GM21447 (cell line): Measurements from ENCODE around the gene SLC25A13.
A peak's percentile ranks its signal among the peaks of the same experiment; 100 is the strongest.
"Not testable (repeated sequence)": the region's sequence is repeated elsewhere in the genome, so short reads cannot be mapped to it uniquely, and the experiment has no call there.

Source experiments
- ATAC-seq: cut with Tn5 transposase; IDR thresholded peaks from one replicate; pipeline ENCODE4 v1.9.1; 2021; ENCODE audit not compliant: unreplicated experiment

Gene SLC25A13

DNA sequence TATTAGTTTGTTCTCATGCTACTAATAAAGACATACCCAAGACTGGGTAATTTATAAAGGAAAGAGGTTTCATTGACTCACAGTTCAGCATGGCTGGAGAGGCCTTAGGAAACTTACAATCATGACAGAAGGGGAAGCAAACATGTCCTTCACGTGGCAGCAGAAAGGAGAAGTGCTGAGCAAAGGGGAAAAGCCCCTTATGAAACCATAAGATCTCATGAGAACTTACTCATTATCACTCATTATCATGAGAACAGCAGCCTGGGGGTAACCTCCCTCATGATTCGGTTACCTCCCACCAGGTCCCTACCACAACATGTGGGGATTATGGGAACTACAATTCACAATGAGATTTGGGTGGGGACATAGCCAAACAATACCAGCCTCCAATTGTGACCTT lies 4.9 kb upstream of the SLC25A13 start:
- ATAC-seq = not testable (repeated sequence)

GRCh38 chr7:96322847-96323461 lies 1.1 kb upstream of the SLC25A13 start:
- no peak for ATAC-seq

DNA sequence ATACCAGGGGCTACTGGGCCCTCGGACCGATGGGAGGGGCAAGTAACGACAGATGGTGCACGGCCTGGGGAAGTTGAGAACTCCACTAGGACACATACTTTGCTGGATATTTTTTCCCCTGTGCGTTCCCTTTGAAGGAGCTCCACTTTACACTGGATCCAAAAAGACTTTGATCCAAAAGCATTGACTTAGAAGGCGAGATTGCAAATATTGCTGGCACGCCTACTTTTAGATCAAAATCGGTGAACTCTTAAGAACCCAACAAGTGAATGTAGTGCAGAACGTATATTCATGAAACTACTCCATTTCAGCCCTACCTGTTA lies 436 bp upstream of the SLC25A13 start:
- ATAC-seq = no peak

DNA sequence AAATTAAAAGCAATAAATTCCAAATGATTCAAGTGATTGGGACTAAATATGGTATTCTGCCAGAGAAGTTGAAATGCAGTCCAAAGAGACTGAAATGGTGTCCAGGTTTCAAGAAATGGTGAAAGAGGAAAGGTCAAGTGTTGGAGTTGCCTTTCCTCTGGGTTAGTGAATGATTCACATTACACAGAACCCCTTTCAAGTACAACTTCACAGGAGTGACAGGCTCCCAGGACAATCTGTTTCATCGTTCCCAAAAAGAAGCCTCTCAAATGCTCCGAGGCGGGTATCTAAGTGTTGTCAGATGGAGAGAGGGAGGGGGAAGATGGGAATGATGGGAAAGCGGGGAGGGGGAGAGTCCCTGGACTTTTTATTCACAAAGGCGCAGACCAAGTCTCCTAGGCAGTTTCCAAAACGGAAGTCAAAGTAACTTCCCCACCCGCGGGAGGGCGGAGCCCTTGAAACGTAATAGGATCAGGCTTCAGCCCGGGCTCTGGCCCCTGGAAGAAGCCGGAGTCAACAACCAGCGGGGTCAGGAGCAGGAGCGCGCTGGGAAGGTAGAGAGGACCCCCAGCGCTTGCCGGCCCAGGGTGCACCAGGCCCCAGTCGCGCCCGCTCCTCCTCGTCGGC lies 754 bp downstream of the SLC25A13 start:
- peak; percentile 54 for ATAC-seq

DNA sequence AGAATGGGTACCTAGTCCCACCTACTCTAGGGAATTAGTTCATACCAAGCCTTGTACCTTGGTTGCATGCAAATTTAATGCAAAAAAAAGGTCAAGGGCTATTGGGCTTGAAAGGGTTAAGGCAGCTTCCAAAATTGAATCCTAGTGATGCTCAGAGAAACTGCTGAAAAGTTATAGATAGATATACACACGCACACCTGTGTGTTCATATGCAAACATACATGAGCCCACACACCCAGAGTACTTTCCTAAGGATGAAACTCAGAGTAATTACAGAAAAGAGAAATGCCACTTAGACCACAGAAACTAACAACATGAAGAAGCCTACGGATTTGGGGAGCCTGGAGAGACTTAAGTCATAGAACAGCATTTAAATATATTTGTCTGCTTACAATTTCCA lies 1.5 kb downstream of the SLC25A13 start:
- ATAC-seq = peak; percentile 46

- no peak for ATAC-seq
These were observed 2.5 kb downstream of the SLC25A13 start for GRCh38 chr7:96319439-96319838.

DNA sequence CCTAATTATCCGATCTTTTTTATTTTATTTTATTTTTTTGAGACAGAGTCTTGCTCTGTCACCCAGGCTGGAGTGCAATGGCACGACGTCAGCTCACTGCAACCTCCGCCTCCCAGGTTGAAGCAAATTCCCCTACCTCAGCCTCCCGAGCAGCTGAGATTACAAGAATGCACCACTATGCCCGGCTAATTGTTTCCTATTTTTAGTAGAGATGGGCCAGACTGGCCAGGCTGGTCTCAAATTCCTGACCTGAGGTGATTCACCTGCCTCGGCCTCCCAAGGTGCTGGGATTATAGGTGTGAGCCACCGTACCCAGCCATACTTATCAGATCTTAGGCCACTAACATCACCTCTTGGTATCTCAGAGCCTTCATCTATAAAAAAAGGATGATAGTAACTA lies 4.9 kb downstream of the SLC25A13 start:
- ATAC-seq = no peak

- no peak for ATAC-seq
These were observed 6.8 kb downstream of the SLC25A13 start for GRCh38 chr7:96315125-96315512.

DNA sequence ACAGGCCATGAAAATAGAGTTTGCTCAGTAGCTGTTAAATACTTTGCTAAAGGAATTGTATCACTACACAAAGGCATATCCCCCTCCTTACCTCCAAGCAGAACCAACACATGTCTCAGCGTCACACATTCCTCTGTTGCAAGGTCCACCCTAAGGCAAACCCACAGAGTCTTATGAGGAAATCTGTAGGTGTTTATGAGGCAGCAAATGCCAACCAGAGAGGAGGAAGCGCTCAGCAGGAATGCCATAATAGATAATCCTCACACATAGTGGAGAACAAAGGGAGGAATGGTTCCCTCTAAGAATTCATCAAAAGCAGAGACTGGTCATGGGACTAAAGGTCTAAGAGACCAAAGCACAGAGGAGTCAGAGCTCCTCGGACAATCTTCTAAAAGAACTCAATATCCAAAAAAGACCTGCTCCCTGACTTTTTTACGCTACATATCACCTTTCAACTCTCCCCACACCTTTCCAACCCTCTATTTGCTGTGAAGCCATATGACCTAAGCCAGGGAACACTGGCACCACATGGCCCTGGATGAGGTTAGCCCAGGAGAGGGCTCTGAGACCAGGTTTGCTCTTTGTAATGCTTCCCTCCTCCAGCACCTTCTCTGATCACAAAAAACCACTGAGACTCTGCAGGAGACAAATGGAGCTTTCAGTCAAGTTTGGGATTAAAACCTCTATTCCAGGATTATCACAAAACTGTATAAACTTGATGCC lies 7.3 kb downstream of the SLC25A13 start:
- ATAC-seq = no peak

DNA sequence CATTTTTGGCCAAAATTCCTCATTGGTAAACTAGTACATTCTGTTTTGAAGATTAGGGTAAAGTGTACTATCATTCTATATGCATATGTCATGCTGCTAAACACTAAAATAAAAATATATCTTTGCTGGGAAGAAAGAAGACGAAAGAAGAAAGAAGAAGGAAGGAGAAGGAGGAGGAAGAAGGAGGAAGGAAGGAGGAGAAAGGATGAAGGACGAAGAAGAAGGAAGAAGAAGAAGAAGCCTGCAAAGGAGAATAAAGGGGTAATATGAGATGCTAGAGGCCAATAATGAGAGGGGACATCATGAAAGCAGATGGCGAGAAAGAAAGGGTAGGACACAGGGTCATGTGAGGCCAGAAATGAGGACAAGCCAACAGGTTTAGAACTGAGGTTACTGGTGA lies 8.0 kb downstream of the SLC25A13 start:
- no peak for ATAC-seq

- no peak for ATAC-seq
These were observed 9.4 kb downstream of the SLC25A13 start for GRCh38 chr7:96312502-96312901.

DNA sequence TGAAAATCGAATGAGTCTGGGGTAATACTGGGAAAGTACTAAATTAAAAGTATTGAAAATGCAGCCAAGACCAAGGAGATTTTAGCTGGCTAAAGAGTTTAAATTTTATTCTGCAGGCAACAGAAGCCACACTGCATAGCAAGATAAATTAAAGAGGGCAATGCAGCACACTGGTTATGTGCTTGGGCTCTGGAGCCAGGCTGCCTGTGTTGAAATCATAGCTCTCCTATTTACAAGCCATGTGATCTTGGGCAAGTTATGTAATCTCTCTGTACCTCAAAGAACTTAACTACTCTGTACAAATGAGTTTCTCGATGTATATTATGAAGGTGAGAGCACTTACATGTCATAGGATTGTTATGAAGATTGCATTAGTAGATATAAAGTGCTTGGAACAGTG lies 9.9 kb downstream of the SLC25A13 start:
- no peak for ATAC-seq

DNA sequence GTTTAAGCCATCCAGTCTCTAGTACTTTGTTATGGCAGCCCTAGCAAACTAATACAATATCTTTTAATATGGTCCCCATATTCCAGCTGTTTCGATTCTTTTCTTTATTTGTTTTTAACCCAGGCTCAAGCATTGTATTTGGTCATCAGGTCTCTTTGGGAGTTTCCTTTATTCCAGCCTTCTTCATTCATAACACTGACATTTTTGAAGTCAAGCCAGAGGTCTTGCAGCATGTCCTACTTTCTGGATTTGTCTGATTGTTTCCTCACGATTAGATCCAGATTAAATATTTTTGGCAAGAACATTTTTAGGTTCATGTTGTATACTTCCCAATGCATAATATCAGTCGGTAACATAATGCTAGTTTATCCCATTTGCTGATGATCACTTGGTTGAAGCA lies 11.8 kb downstream of the SLC25A13 start:
- ATAC-seq = no peak

- no peak for ATAC-seq
These were observed 13.0 kb downstream of the SLC25A13 start for GRCh38 chr7:96308950-96309263.

DNA sequence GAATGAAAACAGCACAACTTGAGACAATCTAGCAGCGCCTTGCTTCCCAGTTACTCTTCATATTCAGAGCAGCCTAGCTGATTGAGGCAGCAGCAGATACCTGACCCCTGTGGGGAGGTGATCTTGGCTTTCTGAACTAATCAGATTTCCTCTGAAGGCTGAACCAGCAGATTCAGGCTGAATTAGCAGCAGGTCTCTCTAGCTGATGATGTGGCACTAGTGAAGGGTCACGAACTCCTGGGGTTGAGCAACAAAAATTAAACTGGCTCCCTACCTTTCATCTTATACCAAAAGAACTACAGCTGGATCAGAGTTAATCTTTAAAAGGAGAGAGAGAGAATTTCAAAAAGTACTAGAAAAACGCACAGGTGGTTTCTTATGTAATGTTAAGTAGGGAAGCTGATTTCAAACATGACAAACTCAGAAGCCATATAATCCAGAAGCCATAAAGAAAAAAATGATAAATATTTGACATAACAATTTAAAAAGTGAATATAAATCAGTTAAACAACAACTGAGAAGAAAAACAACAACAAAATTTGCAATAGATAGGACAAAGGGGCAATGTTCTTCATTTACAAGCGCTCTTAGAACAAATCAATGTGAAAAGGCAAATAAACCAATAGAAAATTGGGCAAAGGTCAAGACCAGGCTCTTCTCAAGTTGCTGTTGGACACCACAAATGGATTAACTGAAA lies 13.5 kb downstream of the SLC25A13 start:
- ATAC-seq = no peak

GRCh38 chr7:96306385-96307125 lies 15.3 kb downstream of the SLC25A13 start:
- ATAC-seq = peak; percentile 43

DNA sequence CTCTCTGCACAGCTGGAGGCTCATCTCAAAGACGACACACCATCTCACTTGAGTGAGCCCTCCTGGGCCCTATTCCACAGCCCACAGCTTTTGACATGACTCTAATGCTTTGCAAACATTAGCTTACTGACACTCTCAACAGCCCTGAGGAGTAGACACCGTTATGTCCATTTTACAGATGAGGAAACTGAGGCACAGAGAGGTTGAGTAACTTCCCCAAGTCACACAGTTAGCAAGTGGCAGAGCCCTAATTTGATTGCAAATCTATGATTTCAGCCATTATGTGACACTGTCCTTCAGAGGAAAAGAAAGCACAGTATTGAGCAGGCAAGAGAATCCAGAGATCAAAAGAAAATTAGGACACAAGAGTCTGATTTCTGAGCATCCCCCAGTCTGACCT lies 16.0 kb downstream of the SLC25A13 start:
- no peak for ATAC-seq

- ATAC-seq = no peak
These were observed 17.3 kb downstream of the SLC25A13 start for GRCh38 chr7:96304573-96304972.

DNA sequence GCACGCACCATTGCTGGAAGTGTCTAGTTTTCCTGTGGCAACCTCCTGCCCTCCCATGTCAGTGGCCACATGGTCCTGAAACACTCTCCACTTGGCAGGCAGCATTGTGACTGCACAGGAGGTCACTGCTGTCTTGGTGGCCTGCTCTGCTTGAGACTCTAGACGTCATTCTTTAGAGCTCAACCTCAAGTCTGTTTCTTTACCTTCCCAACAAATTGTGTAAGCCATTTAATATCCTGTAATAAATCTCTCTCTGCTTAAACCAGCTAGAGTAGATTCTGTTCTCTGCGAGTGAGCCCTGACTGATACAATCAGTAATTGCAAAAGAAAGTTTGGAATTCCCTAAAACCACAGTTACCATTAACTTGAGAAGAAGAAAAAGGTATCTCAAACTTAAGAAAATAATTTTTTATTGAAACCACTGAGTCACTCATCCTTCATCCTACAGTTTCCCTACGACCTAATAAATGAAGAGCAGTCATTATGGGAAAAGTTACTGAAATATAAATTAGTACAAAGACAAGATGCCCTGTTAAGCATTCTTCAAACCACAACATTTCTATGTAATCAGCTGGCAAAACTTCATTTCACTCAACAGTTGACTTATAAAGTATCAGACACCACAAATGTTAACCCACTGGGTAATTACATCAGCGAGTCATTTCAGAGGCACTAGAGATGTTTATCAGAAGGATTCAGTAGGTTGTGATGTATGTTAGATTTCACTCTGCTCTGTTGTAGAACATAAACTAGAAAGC lies 18.0 kb downstream of the SLC25A13 start:
- ATAC-seq = no peak

GRCh38 chr7:96303105-96303685 lies 18.7 kb downstream of the SLC25A13 start:
- ATAC-seq = no peak
